NT2/D1 (cell line): ENCODE measurements around the gene MPHOSPH10.

Source experiments
- DNase-seq: peaks from one replicate; pipeline ENCODE4 v3.0.0-alpha.2; 2011; ENCODE audit warnings: low read depth, low spot score
- H3K27me3 ChIP-seq: 2 replicates; pipeline ENCODE4 v1.6.0; 2011; ENCODE audit warnings: mild to moderate bottlenecking; ENCODE audit not compliant: insufficient read length, insufficient read depth
- H3K36me3 ChIP-seq: 2 replicates; pipeline ENCODE4 v1.6.1; 2011; ENCODE audit warnings: mild to moderate bottlenecking, low read length, mixed read lengths; ENCODE audit not compliant: insufficient read depth, insufficient read length
- H3K4me1 ChIP-seq: 2 replicates; pipeline ENCODE4 v1.5.1; 2011; ENCODE audit not compliant: insufficient read depth, insufficient read length
- H3K4me3 ChIP-seq: 2 replicates; pipeline ENCODE4 v1.5.1; 2011; ENCODE audit warnings: low read depth; ENCODE audit not compliant: insufficient read length
- H3K9ac ChIP-seq: 2 replicates; pipeline ENCODE4 v1.6.0; 2011; ENCODE audit warnings: low read depth; ENCODE audit not compliant: insufficient read length
- H3K9me3 ChIP-seq: 2 replicates; pipeline ENCODE4 v1.5.1; 2011; ENCODE audit warnings: mild to moderate bottlenecking, low read length; ENCODE audit not compliant: insufficient read depth
- SUZ12 ChIP-seq: IDR thresholded peaks from 2 replicates; pipeline ENCODE4 v1.6.1; 2011; ENCODE audit not compliant: insufficient read length, insufficient read depth; ENCODE audit errors: extremely low read depth
- YY1 ChIP-seq: IDR thresholded peaks from 2 replicates; pipeline ENCODE4 v1.6.1; 2011; ENCODE audit not compliant: insufficient read length, insufficient read depth
- ZNF274 ChIP-seq: IDR thresholded peaks from 2 replicates; pipeline ENCODE4 v1.6.1; 2011; ENCODE audit warnings: mild to moderate bottlenecking, low read depth, low read length

MPHOSPH10 gene

DNA sequence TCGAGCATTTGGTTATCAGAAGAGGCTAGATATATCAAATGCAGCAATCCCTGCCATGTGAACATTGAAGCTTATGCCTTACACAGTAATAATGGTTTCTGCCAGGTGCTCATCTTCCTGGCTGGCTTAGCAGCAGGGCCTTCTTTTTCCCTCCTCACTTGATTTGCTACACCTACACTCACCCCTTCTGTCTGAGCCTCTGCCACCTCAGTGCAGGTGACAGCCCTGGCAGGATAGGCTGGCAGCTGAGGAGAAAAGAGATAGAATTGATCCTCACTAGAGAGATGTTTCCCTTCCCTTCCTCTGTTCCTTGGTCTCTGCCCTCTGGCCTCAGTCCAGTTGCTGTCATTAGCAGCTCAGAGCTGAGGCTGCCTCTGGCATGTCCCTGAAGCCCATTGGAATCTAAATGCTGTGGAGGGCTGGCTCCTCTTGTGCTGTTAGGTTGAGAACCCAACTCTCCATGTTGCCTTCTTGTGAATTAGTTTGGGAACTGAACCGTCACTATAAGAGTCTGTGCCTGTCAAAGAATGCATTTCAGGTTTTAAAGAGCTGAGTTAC is 18.2 kb downstream of the MPHOSPH10 start:
- Histone ChIP-seq H3K9ac (no peak overlapping the region), H3K4me1 (no peaks in the 10 kb centered on the region), H3K4me3 (no peak overlapping the region), H3K9me3 (no peaks in the 10 kb centered on the region), H3K27me3 (no peaks in the 10 kb centered on the region), H3K36me3 (peaks cover 68% of the 10 kb centered on the region)
- no peak for TF ChIP-seq YY1
- TF ChIP-seq SUZ12: no peak
- no peak for TF ChIP-seq ZNF274
- no peak for DNase-seq

DNA sequence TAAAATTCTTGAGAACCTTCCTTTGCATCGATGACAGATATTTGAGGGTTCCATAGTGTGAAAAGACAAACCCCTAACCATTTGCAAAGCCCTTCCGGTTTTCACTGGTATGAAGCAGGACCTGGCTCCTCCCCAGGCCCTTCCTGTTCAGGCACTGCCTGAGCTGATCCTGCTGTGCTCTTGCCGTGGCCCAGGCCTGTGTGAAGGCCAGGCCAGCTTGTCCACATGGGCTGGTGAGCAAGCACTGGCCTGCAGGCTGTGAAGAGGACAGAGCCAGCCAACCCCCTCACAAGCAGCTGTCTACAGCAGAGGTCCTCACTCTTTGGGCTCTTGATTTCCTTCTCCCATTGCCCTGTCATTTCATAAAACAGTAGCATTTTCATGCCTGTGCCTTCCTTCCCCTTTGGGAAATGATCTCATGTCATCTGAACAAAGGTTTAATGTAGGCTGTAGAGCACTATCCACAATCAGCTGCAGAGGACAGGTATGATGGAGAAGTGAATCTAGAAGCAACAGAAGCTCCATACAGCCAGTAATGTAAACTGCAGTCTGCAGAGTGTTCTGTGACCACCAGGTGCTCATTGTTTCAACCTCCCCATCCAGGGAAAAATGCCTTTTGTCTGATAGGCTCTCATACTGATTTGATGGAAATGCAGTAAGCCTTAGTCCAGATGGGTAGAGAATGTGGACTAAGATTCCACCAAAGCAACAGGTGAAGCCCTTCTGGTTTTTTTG is 19.8 kb downstream of the MPHOSPH10 start:
- Histone ChIP-seq H3K36me3 (peaks cover 52% of the 10 kb centered on the region), H3K9me3 (no peaks in the 10 kb centered on the region), H3K27me3 (no peaks in the 10 kb centered on the region), H3K9ac (no peak overlapping the region), H3K4me3 (no peak overlapping the region), H3K4me1 (no peaks in the 10 kb centered on the region)
- no peak for DNase-seq
- no peak for TF ChIP-seq YY1
- no peak for TF ChIP-seq ZNF274
- TF ChIP-seq SUZ12: no peak

DNA sequence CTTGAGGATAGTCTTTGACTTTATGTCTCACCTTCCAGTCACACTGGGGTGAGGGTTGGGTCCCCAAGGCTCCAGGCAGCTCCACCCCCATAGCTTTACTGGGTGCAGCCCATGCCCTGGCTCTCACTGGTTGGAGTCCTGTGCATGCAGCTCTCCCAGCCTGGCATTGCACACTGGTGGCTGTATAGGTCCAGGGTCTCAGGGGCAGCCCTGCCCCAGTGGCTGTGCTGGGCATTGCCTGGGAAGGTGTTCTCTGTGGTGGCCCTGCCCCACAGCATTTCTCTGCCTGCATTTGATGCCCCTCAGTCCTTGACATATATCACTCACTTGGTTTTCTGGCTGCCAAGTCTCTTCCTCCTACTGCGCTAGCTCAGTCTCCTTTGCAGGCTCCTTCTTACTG is 21.2 kb downstream of the MPHOSPH10 start:
- Histone ChIP-seq H3K4me1 (no peaks in the 10 kb centered on the region), H3K9ac (no peak overlapping the region), H3K4me3 (no peak overlapping the region), H3K36me3 (peaks cover 41% of the 10 kb centered on the region), H3K9me3 (no peaks in the 10 kb centered on the region), H3K27me3 (no peaks in the 10 kb centered on the region)
- DNase-seq: no peak
- TF ChIP-seq ZNF274 (no peak), YY1 (no peak), SUZ12 (no peak)

DNA sequence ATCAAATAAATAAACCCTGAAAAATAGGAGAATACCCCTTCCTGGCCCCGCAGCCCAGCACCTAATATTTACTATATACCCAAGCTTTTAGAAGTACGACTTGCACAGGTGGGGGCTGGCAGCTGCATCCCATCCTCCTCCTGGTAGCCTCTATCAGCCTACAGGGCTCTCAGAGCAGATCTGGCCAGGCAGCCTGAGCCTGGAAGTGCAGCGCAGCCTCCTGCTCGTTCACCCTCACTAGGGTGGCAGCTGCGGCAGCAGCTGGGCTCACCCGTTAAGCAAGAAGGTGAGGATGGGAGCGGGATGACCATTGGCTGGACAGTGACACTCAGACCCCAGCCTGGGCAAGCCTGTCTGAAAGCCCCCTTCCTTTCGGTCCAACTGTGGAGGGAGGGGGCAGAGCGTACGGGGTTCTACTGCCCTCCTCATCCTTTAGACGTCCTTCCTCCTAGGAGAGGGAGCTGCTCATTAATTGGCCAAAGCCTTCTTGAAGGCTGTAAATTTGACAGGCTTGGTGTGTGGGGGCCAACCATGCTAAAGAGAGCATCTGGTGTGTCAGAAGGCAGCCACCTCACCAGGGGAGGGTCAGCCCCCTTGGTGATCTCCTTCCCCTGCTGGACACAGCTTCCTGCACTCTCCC is 23.3 kb downstream of the MPHOSPH10 start:
- H3K4me1 ChIP-seq: peaks cover 8% of the 10 kb centered on the region
- DNase-seq: no peak
- no peak overlapping the region for H3K4me3 ChIP-seq
- H3K27me3 ChIP-seq: no peaks in the 10 kb centered on the region
- TF ChIP-seq ZNF274 (no peak), YY1 (no peak), SUZ12 (no peak)
- no peak overlapping the region for H3K9ac ChIP-seq
- H3K9me3 ChIP-seq: no peaks in the 10 kb centered on the region
- H3K36me3 ChIP-seq: peaks cover 24% of the 10 kb centered on the region

DNA sequence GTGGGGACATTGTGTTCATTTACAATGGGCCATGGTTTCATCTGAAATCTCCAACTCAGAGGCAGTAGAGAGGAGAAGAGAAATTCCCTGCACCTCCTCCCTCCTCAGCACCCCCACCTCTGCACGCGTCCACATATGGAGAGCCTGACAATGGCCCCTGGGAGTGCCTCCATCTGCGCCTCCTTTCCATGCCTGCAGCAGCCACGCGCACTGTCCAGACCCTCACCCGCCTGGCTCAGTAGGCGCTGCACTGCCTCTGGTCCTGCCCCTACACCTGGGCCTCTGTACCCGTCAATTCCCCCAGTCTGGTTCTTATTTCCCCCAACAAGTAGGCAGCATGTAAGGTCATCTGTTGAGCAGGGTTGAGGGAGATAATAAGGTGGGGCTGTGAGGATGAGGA is 23.8 kb downstream of the MPHOSPH10 start:
- H3K9me3 ChIP-seq: no peaks in the 10 kb centered on the region
- H3K9ac ChIP-seq: no peak overlapping the region
- H3K27me3 ChIP-seq: no peaks in the 10 kb centered on the region
- peaks cover 18% of the 10 kb centered on the region for H3K36me3 ChIP-seq
- TF ChIP-seq YY1 (no peak), SUZ12 (no peak), ZNF274 (no peak)
- no peak overlapping the region for H3K4me3 ChIP-seq
- DNase-seq: no peak
- peaks cover 8% of the 10 kb centered on the region for H3K4me1 ChIP-seq

DNA sequence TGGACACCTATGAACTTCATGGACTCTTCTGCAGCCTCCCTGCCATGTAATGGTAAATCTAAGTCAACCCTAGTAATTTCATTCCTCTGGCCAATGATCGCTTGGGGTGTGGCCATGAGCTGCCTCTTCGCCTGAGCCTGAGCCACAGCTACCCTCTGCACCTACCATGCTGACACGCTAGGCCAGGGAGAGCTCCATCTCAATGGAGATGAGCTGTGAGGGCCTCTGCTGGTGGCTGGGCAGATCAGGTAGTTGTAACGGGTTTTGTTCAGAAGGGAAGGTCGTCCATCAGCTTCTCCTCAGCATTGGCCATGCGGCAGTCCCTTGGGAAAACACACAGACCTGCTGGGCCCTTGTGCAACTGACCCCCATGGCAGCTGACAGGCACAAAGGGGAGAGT is 24.4 kb downstream of the MPHOSPH10 start:
- Histone ChIP-seq H3K36me3 (peaks cover 13% of the 10 kb centered on the region), H3K4me3 (no peak overlapping the region), H3K27me3 (no peaks in the 10 kb centered on the region), H3K9me3 (no peaks in the 10 kb centered on the region), H3K9ac (no peak overlapping the region), H3K4me1 (peaks cover 8% of the 10 kb centered on the region)
- no peak for DNase-seq
- TF ChIP-seq ZNF274: no peak
- no peak for TF ChIP-seq YY1
- no peak for TF ChIP-seq SUZ12

DNA sequence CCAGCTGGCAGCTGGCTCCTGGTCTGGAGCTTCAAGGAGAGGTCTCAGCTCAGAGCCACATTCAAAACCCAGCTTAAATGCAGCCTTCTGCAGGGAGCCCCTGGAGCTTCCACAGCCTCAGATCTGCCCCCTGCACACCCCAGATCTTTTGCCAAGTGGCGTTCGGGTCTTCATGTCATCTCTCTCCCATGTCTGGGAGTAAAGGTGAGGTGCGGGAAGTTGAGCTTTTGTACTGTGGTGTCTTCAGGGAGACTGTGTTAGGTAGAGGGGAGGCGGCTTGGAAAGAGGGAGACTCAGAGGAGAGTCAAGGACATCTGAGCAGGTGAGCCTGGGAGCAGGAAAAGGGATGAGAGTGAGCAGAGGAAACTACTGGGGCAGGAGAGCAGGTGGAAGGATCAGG is 25.4 kb downstream of the MPHOSPH10 start:
- Histone ChIP-seq H3K9ac (no peak overlapping the region), H3K4me1 (peaks cover 8% of the 10 kb centered on the region), H3K27me3 (no peaks in the 10 kb centered on the region), H3K36me3 (peaks cover 2% of the 10 kb centered on the region), H3K9me3 (no peaks in the 10 kb centered on the region), H3K4me3 (no peak overlapping the region)
- TF ChIP-seq SUZ12: no peak
- TF ChIP-seq ZNF274: no peak
- TF ChIP-seq YY1: no peak
- no peak for DNase-seq
